HUES6 (cell line): Measurements from ENCODE around the gene ERBB4.
A peak's percentile ranks its signal among the peaks of the same experiment; 100 is the strongest.

Experiments used
- H3K27ac ChIP-seq: 2 replicates; pipeline ENCODE4 v1.7.0; 2013; ENCODE audit warnings: low read depth, mild to moderate bottlenecking, low read length, inconsistent platforms
- H3K27me3 ChIP-seq: 2 replicates; pipeline ENCODE4 v1.6.1; 2013; ENCODE audit warnings: low read length; ENCODE audit not compliant: control insufficient read depth, insufficient read depth
- H3K36me3 ChIP-seq: 2 replicates; pipeline ENCODE4 v1.6.1; 2013; ENCODE audit warnings: low read length; ENCODE audit not compliant: control insufficient read depth, insufficient read depth
- H3K4me1 ChIP-seq: 2 replicates; pipeline ENCODE4 v1.6.1; 2013; ENCODE audit warnings: low read length; ENCODE audit not compliant: control insufficient read depth, insufficient read depth
- H3K4me3 ChIP-seq: 2 replicates; pipeline ENCODE4 v1.5.1; 2013; ENCODE audit warnings: low read depth, low read length
- H3K9ac ChIP-seq: one replicate; pipeline ENCODE4 v1.6.1; 2013; ENCODE audit warnings: mild to moderate bottlenecking, low read length
- H3K9me3 ChIP-seq: 2 replicates; pipeline ENCODE4 v1.6.1; 2013; ENCODE audit warnings: low read depth, low read length; ENCODE audit not compliant: control insufficient read depth, insufficient read depth

Gene ERBB4

DNA sequence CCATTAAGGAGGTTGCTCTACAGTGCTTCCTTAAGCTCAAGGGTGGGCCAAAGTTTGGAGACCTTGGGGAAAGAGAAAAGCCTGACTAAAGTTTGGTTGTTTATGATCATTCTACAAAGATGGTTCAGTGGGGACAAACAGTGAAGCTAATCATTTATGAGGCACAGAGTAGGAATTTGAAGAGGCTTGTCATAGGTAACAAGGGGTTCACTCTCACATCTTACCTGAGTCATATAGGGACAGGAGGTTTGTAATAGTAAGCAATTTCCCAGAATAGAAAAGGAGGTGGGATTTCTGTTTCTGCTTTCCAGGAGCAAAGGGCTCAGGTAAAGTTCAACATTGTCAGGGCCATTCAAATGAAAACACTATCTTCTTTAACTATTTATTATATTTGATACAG lies 1194.3 kb downstream of the ERBB4 start:
- H3K9me3 ChIP-seq: peaks cover 9% of the 10 kb centered on the region
- H3K27me3 ChIP-seq: no peaks in the 10 kb centered on the region
- H3K4me3 ChIP-seq: no peak overlapping the region
- no peaks in the 10 kb centered on the region for H3K36me3 ChIP-seq
- H3K4me1 ChIP-seq: no peaks in the 10 kb centered on the region; the same call in 1 of the 2 replicates
- no peak overlapping the region for H3K27ac ChIP-seq
- no peak overlapping the region for H3K9ac ChIP-seq

DNA sequence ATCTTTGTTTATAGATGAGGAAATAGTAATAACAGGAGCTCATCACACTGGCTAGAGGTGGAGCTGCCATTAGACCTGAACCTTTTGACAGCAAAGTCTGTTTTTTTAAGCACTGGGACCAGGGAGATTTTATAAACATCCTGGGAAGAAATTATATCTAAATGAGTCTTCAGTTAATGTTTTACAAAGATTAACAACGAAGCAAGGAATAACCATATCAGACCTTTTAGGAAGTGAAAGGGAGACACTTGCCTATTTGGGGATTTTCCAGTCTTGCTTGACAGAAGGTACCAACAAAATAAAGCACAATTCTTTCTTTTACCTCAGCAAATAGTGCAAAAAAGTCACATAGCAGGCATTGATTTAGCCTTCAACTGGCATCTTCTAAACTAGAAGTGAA lies 1205.2 kb downstream of the ERBB4 start:
- H3K4me1 ChIP-seq: peaks cover 38% of the 10 kb centered on the region
- no peaks in the 10 kb centered on the region for H3K36me3 ChIP-seq
- no peaks in the 10 kb centered on the region for H3K9me3 ChIP-seq
- H3K27me3 ChIP-seq: no peaks in the 10 kb centered on the region; the same call in 1 of the 2 replicates
- H3K4me3 ChIP-seq: no peak overlapping the region
- no peak overlapping the region for H3K9ac ChIP-seq
- no peak overlapping the region for H3K27ac ChIP-seq

DNA sequence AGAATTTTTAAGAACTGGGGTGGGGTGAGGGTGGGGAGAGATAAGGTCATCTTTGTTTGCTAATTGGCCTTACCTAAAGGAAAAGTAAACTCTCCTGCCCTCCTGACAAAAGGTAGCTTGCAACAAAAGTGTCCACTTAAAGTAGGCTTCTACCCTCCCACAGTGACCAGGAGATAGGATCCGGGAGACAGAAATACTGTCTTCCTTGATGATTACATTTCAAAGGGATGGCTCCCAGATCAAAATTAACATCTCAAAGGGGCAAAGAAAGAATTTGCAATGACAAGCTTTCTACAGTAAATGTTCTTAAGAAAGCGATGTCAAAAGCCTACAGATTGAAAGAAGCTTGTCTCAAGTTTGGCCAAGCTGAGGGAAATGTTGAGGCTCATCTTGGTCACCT lies 1206.9 kb downstream of the ERBB4 start:
- Histone ChIP-seq H3K36me3 (no peaks in the 10 kb centered on the region), H3K4me1 (peaks cover 38% of the 10 kb centered on the region), H3K9me3 (no peaks in the 10 kb centered on the region), H3K27me3 (no peaks in the 10 kb centered on the region; the same call in 1 of the 2 replicates), H3K4me3 (0 out of 2 replicates have a peak overlapping the region, but pooled peaks have one; percentile 2), H3K9ac (no peak overlapping the region), H3K27ac (peak overlapping the region; percentile 77; the same call in 1 of the 2 replicates)

DNA sequence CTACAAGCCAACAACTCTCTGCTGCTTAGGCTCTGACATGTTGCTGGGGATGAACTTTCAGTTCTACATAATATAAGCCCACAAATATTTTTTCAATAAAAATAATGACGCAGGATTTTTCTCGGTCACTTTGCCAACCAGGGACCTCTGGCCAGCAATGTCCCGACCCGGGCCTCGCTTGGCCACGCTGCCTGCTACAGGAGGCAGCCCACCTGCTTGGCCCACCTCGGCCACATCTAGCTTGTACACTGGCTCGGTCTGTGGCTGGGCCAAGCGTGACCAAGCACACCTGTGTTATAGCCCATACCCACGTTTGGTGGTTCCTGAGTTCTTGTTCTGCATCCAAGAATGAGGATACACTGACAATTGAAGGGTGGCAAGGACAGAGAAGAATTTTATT lies 1208.7 kb downstream of the ERBB4 start:
- no peak overlapping the region for H3K27ac ChIP-seq
- H3K9ac ChIP-seq: no peak overlapping the region
- H3K36me3 ChIP-seq: no peaks in the 10 kb centered on the region
- H3K4me1 ChIP-seq: peaks cover 38% of the 10 kb centered on the region
- H3K4me3 ChIP-seq: no peak overlapping the region
- no peaks in the 10 kb centered on the region; the same call in 1 of the 2 replicates for H3K27me3 ChIP-seq
- H3K9me3 ChIP-seq: no peaks in the 10 kb centered on the region

DNA sequence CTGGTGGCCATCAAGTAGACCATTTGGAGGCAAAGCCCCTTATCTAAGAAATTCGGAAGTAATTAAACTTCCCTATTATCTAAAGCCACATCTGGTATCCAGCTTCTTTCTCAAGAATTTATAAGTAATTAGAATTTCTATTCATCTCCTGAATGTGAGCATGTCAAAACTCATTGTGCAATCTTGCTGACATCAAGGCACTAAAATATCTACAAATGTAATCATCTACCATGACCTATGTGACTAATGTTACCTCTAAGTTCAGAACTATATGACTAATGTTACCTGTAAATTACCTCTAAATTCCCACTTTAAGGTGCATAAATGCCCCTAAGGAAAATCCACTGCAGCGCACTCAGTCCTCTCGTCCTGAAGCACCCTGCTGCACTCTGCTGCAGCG lies 1209.2 kb downstream of the ERBB4 start:
- H3K27me3 ChIP-seq: no peaks in the 10 kb centered on the region; the same call in 1 of the 2 replicates
- no peak overlapping the region for H3K27ac ChIP-seq
- peaks cover 38% of the 10 kb centered on the region for H3K4me1 ChIP-seq
- H3K36me3 ChIP-seq: no peaks in the 10 kb centered on the region
- no peak overlapping the region for H3K4me3 ChIP-seq
- H3K9ac ChIP-seq: no peak overlapping the region
- H3K9me3 ChIP-seq: no peaks in the 10 kb centered on the region

DNA sequence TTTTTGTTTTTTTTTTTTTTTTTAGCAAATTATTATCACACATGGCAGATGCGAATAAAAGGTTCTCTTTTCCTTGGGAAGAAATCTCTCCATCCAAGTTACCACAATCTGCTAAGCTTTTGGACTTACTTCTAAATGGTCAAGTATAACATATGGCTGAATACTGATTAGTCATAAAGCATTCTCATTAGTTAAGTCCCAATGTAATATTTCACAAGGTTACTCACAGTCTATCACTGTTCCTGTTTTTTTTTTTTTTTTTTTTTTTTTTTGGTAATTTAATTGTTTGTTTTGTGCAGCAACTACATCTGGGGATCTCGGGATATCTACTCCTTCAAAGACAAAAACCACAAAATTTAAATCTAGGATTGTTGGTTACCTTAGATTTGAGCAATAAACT lies 1210.5 kb downstream of the ERBB4 start:
- Histone ChIP-seq H3K36me3 (no peaks in the 10 kb centered on the region), H3K27ac (no peak overlapping the region), H3K4me1 (peaks cover 33% of the 10 kb centered on the region), H3K9ac (no peak overlapping the region), H3K4me3 (no peak overlapping the region), H3K9me3 (no peaks in the 10 kb centered on the region), H3K27me3 (no peaks in the 10 kb centered on the region; the same call in 1 of the 2 replicates)
